ENCODE data around the gene GGA1.

Gene GGA1

DNA sequence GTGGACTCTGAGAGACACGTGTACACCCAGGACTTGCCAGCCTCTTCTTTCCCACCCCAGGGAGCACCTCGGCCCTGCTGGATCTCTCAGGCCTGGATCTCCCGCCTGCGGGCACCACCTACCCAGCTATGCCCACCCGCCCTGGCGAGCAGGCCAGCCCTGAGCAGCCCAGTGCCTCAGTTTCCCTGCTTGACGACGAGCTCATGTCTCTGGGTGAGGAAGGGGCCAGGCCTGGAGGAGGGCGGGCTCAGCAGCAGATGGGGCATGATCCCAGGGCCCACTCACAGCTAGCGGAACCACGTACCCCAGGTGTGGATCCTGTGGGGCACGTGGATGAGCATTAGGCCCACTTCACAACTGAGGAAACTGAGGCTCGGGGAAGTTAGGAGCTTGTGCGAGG lies 17.1 kb downstream of the GGA1 start:
- no peak overlapping the region for H3K27ac ChIP-seq (ENCODE audit: low read depth, low read length)
- H3K4me3 ChIP-seq (ENCODE audit: low read depth, low read length), result no peak overlapping the region
- H3K4me1 ChIP-seq (ENCODE audit: control insufficient read depth, insufficient read depth, low read length, unreplicated experiment), result no peaks in the 10 kb centered on the region
- no peaks in the 10 kb centered on the region for H3K27me3 ChIP-seq (ENCODE audit: insufficient read depth, low read length)
- no peaks in the 10 kb centered on the region for H3K36me3 ChIP-seq (ENCODE audit: insufficient read depth, low read length)
- H3K79me2 ChIP-seq (ENCODE audit: control insufficient read depth, insufficient read depth, low read length, unreplicated experiment), result no peaks in the 10 kb centered on the region
- no peak overlapping the region for H2AFZ ChIP-seq (ENCODE audit: low read length, unreplicated experiment)

DNA sequence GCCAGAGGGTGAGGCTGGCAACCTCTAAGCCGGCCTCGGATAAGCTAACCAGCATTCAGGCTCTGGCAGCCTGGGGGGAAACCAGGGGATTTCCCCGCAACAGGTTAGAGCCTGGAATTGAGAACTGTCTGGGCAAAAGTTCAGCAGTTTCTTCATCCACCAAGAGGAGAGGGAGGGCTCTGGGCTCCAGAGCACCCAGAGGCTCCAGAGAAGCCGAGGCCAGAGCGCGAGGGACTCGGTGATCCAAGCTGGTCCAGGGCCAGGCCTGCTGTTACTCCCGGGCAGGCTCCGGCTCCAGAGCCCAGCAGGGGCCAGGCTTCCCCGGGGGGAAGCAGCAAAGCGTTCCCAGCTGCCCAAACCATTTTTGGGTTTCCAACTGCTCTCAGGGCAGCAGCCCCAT lies 17.5 kb downstream of the GGA1 start:
- Histone ChIP-seq H2AFZ (ENCODE audit: low read length, unreplicated experiment) (no peak overlapping the region), H3K4me1 (ENCODE audit: control insufficient read depth, insufficient read depth, low read length, unreplicated experiment) (no peaks in the 10 kb centered on the region), H3K27me3 (ENCODE audit: insufficient read depth, low read length) (no peaks in the 10 kb centered on the region), H3K79me2 (ENCODE audit: control insufficient read depth, insufficient read depth, low read length, unreplicated experiment) (no peaks in the 10 kb centered on the region), H3K36me3 (ENCODE audit: insufficient read depth, low read length) (no peaks in the 10 kb centered on the region), H3K27ac (ENCODE audit: low read depth, low read length) (no peak overlapping the region), H3K4me3 (ENCODE audit: low read depth, low read length) (no peak overlapping the region)

DNA sequence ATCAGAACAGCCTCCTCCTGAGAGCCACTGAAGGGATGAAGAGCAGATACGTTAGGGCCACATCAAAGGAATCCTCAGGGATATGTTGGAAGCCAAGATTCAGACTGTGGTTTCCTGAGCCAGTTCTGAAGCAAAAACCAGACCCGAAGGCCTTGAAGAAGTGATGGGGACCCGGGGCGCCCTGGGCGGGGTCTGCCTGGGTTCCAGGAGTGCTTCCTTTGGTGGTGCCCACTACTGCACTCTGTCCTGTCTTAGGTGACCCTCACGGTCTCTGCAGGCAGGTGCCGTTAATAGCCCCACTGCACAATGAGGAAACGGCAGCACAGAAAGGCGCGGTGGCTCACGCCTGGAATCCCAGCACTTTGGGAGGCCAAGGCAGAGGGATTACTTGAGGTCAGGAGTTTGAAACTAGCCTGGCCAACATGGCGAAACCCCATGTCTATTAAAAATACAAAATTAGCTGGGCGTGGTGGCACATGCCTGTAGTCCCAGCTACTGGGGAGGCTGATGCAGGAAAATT lies 18.0 kb downstream of the GGA1 start:
- Histone ChIP-seq H3K27ac (ENCODE audit: low read depth, low read length) (no peak overlapping the region), H3K4me3 (ENCODE audit: low read depth, low read length) (no peak overlapping the region), H3K27me3 (ENCODE audit: insufficient read depth, low read length) (no peaks in the 10 kb centered on the region), H3K79me2 (ENCODE audit: control insufficient read depth, insufficient read depth, low read length, unreplicated experiment) (no peaks in the 10 kb centered on the region), H2AFZ (ENCODE audit: low read length, unreplicated experiment) (no peak overlapping the region), H3K36me3 (ENCODE audit: insufficient read depth, low read length) (no peaks in the 10 kb centered on the region), H3K4me1 (ENCODE audit: control insufficient read depth, insufficient read depth, low read length, unreplicated experiment) (no peaks in the 10 kb centered on the region)

DNA sequence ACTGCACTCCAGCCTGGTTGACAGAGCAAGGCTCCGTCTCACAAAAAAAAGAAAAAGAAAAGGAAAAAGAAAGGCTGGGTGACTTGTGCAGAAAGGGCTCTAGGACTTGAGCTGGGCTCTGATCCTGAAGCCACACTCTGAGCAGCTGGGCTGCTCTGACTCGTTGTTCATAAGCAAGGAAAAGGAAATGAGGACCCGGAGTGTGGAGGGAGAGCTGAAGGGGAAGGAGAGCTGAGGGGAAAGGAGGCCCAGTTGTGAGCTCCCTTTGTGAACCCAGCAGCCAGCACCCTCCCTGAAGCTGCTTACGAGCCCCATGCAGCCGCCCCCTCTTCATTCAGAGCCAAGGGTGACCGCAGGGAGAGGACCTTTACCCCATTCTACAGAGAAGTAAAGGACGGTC lies 18.5 kb downstream of the GGA1 start:
- Histone ChIP-seq H3K27ac (ENCODE audit: low read depth, low read length) (no peak overlapping the region), H3K4me3 (ENCODE audit: low read depth, low read length) (no peak overlapping the region), H3K79me2 (ENCODE audit: control insufficient read depth, insufficient read depth, low read length, unreplicated experiment) (no peaks in the 10 kb centered on the region), H2AFZ (ENCODE audit: low read length, unreplicated experiment) (no peak overlapping the region), H3K27me3 (ENCODE audit: insufficient read depth, low read length) (no peaks in the 10 kb centered on the region), H3K4me1 (ENCODE audit: control insufficient read depth, insufficient read depth, low read length, unreplicated experiment) (no peaks in the 10 kb centered on the region), H3K36me3 (ENCODE audit: insufficient read depth, low read length) (no peaks in the 10 kb centered on the region)

DNA sequence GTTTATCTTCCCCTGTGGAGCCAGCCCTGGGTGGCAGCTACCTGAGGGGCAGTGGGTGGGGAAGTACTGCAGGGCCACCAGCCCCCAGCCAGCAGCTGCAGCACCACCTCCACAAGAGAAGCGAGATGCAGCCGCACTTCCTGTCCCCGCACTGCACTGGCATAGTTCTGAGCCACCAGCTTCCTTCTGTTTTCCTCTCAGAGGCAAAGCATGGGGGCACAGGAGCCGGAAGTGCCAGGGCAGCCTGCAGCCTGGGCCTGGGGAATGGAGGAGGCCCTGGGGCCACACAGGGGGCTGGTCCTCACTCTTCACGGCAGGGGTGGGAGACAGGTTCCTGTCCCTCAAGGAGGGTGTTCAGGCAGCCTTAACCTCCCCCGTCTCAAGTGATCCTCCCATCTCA lies 18.9 kb downstream of the GGA1 start:
- Histone ChIP-seq H3K4me1 (ENCODE audit: control insufficient read depth, insufficient read depth, low read length, unreplicated experiment) (no peaks in the 10 kb centered on the region), H3K36me3 (ENCODE audit: insufficient read depth, low read length) (no peaks in the 10 kb centered on the region), H3K79me2 (ENCODE audit: control insufficient read depth, insufficient read depth, low read length, unreplicated experiment) (no peaks in the 10 kb centered on the region)

DNA sequence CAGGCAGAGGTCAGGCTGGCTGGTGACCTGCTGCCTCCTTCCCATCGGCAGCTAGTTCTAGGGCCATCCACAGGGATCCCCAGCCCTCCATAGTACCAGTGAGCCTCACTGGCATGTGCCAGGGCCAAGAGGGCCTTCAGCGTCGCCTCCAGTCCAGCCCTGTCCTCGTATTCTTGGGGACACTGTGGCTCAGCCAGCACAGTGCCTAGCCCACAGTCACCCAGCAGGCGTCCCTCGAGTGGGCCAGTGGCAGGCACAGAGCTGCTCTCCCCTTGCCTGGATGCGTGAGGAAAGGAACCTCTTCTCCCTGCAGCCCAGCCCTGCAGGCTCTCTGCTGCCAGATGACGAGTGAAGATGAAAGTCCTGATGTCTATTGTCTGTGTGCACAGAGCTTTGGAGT lies 20.2 kb downstream of the GGA1 start:
- no peak overlapping the region for H3K4me3 ChIP-seq (ENCODE audit: low read depth, low read length)
- H3K27me3 ChIP-seq (ENCODE audit: insufficient read depth, low read length), result no peaks in the 10 kb centered on the region
- no peaks in the 10 kb centered on the region for H3K36me3 ChIP-seq (ENCODE audit: insufficient read depth, low read length)
- H3K4me1 ChIP-seq (ENCODE audit: control insufficient read depth, insufficient read depth, low read length, unreplicated experiment), result peaks cover 10% of the 10 kb centered on the region
- no peak overlapping the region for H3K27ac ChIP-seq (ENCODE audit: low read depth, low read length)
- no peaks in the 10 kb centered on the region for H3K79me2 ChIP-seq (ENCODE audit: control insufficient read depth, insufficient read depth, low read length, unreplicated experiment)
- no peak overlapping the region for H2AFZ ChIP-seq (ENCODE audit: low read length, unreplicated experiment)

More for the DNA sequence above, 18.9 kb downstream of the GGA1 start:
- Histone ChIP-seq H3K27me3 (ENCODE audit: insufficient read depth, low read length) (no peaks in the 10 kb centered on the region), H3K4me3 (ENCODE audit: low read depth, low read length) (no peak overlapping the region), H3K27ac (ENCODE audit: low read depth, low read length) (no peak overlapping the region), H2AFZ (ENCODE audit: low read length, unreplicated experiment) (no peak overlapping the region)

DNA sequence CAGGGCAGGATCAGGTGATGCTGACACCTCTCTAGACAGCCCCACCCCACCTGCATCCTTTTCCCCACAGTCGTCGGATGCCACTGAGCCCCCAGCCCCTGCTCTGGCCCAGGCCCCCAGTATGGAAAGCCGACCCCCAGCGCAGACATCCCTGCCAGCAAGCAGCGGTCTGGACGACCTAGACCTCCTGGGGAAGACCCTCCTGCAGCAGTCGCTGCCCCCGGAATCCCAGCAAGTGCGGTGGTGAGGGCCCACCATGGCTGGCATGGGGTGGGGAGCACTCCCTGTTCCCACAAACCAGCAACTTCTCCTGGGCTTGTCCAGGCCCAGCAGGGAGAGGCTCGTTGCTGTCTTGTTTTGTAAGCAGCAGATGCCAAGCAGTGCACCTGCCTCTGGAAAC lies 21.3 kb downstream of the GGA1 start:
- Histone ChIP-seq H3K4me1 (ENCODE audit: control insufficient read depth, insufficient read depth, low read length, unreplicated experiment) (peaks cover 21% of the 10 kb centered on the region), H3K79me2 (ENCODE audit: control insufficient read depth, insufficient read depth, low read length, unreplicated experiment) (no peaks in the 10 kb centered on the region), H3K4me3 (ENCODE audit: low read depth, low read length) (no peak overlapping the region), H2AFZ (ENCODE audit: low read length, unreplicated experiment) (no peak overlapping the region), H3K36me3 (ENCODE audit: insufficient read depth, low read length) (no peaks in the 10 kb centered on the region), H3K27ac (ENCODE audit: low read depth, low read length) (no peak overlapping the region), H3K27me3 (ENCODE audit: insufficient read depth, low read length) (no peaks in the 10 kb centered on the region)

DNA sequence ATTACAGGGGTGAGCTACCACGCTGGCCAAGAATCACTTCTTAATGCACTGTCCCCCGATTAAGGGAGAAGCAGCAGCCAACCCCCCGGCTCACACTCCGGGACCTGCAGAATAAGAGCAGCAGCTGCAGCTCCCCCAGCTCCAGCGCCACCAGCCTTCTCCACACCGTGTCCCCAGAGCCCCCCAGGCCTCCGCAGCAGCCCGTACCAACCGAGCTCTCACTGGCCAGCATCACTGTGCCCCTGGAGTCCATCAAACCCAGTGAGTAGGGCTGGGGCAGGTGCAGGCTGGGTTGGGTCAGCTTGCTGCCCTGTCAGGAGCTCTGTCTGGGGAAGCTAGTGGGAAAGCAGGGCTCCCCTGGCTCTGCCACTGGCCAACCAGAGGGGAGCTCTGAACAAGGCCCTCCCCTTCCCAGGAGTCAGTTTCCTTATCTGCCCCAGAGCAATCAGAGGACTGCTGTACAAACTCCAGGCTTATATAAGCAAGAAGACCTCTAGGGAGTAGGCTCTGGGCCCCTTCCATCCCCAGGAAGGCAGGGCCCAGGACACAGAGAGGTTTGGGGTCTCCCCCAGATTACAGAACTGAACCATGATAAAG lies 22.3 kb downstream of the GGA1 start:
- Histone ChIP-seq H3K27ac (ENCODE audit: low read depth, low read length) (no peak overlapping the region), H2AFZ (ENCODE audit: low read length, unreplicated experiment) (no peak overlapping the region), H3K27me3 (ENCODE audit: insufficient read depth, low read length) (no peaks in the 10 kb centered on the region), H3K79me2 (ENCODE audit: control insufficient read depth, insufficient read depth, low read length, unreplicated experiment) (no peaks in the 10 kb centered on the region), H3K36me3 (ENCODE audit: insufficient read depth, low read length) (no peaks in the 10 kb centered on the region), H3K4me3 (ENCODE audit: low read depth, low read length) (no peak overlapping the region), H3K4me1 (ENCODE audit: control insufficient read depth, insufficient read depth, low read length, unreplicated experiment) (peaks cover 24% of the 10 kb centered on the region)

DNA sequence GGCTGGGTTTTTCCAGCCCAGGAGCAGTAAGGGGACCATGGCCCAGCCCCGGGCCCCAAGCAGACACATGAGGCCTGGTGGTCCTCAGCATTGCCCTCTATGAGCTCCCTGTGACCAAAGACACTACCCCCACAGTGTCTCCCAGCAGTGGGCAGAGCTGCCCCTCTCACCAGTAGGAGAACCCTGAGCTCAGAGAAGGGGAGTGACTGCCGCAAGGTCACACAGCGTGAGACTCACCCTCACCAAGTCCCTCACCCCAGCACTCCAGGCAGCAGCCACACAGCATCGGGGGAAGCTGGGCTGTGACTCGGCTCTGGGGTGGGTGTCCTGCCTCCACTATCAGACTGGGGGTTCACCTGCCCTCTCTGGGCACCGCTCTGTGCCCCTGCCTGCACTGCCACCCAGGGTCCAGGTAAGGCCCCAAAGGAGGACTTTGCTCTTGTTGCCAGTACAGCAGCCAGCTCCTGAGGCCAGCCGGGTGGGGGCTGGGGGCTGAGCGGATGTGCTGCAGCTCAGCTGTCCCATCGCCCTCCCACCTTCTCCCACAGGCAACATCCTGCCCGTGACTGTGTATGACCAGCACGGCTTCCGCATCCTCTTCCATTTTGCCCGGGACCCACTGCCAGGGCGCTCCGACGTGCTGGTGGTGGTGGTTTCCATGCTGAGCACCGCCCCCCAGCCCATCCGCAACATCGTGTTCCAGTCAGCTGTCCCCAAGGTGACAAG lies 23.0 kb downstream of the GGA1 start:
- H3K27me3 ChIP-seq (ENCODE audit: insufficient read depth, low read length), result no peaks in the 10 kb centered on the region
- peaks cover 25% of the 10 kb centered on the region for H3K4me1 ChIP-seq (ENCODE audit: control insufficient read depth, insufficient read depth, low read length, unreplicated experiment)
- H3K36me3 ChIP-seq (ENCODE audit: insufficient read depth, low read length), result no peaks in the 10 kb centered on the region
- no peak overlapping the region for H3K4me3 ChIP-seq (ENCODE audit: low read depth, low read length)
- no peak overlapping the region for H2AFZ ChIP-seq (ENCODE audit: low read length, unreplicated experiment)
- no peaks in the 10 kb centered on the region for H3K79me2 ChIP-seq (ENCODE audit: control insufficient read depth, insufficient read depth, low read length, unreplicated experiment)
- H3K27ac ChIP-seq (ENCODE audit: low read depth, low read length), result no peak overlapping the region

DNA sequence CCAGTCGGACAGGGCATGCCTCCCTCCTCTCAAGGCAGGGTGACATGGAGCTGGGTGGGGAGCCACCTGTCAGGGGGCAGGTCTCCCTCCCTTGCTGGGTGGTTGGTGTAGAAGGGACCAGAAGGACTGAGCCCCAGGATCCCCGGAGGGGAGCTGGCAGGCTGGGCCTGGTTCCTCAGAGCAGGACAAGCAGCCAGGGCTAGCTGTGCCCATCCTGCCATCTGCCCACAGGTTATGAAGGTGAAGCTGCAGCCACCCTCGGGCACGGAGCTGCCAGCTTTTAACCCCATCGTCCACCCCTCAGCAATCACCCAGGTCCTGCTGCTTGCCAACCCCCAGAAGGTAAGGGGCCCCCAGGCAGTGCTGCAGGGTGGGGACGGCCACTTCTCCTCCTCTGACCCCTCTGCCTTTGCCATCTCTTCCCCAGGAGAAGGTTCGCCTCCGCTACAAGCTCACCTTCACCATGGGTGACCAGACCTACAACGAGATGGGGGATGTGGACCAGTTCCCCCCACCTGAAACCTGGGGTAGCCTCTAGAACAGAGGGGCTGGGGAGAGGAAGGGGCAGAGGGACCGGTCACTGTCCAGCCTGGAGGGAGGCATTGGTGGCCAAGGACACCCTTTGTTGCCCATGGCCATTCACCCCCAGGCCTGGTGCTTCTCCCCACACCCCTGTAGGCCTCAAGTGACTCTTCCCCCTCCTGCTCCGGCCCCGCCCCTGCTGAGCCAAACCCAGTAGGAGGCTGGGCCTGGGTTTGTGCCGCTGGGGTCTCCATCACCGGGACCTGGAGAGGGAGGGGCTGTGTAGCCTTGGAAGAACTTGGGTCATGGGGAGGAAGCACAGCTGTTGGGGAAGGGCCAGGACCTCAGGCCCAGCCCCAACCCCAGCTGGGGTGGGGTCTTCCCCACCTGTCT lies 23.8 kb downstream of the GGA1 start:
- H3K4me1 ChIP-seq (ENCODE audit: control insufficient read depth, insufficient read depth, low read length, unreplicated experiment), result peaks cover 27% of the 10 kb centered on the region
- H2AFZ ChIP-seq (ENCODE audit: low read length, unreplicated experiment), result no peak overlapping the region
- H3K4me3 ChIP-seq (ENCODE audit: low read depth, low read length), result no peak overlapping the region
- no peaks in the 10 kb centered on the region for H3K79me2 ChIP-seq (ENCODE audit: control insufficient read depth, insufficient read depth, low read length, unreplicated experiment)
- no peaks in the 10 kb centered on the region for H3K27me3 ChIP-seq (ENCODE audit: insufficient read depth, low read length)
- H3K36me3 ChIP-seq (ENCODE audit: insufficient read depth, low read length), result no peaks in the 10 kb centered on the region
- H3K27ac ChIP-seq (ENCODE audit: low read depth, low read length), result no peak overlapping the region
